Measurements from ENCODE around the gene PIP5K1C.

DNA sequence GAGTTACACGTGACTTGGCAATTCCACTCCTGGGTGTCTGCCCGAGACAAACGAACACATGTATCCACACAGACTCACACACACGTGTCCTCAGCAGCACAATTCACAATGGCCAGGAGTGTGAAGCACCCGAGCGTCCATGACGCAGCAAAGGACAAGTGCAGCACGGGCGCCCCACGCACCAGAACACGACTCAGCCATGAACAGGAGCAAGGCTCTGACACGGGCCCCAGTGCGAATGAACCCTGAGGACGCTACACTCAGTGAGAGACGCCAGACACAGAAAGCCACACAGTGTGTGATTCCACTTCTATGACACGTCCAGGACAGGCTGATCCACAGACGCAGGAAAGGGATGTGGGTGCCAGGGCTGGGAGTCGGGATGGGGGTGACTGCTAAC is 36.4 kb downstream of the PIP5K1C start:
- TF ChIP-seq, protein P1, sequence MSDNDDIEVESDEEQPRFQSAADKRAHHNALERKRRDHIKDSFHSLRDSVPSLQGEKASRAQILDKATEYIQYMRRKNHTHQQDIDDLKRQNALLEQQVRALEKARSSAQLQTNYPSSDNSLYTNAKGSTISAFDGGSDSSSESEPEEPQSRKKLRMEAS (CRISPR knock-in tag; IDR thresholded peaks at IDR 0.05) = no peak
- TF ChIP-seq, protein P2, sequence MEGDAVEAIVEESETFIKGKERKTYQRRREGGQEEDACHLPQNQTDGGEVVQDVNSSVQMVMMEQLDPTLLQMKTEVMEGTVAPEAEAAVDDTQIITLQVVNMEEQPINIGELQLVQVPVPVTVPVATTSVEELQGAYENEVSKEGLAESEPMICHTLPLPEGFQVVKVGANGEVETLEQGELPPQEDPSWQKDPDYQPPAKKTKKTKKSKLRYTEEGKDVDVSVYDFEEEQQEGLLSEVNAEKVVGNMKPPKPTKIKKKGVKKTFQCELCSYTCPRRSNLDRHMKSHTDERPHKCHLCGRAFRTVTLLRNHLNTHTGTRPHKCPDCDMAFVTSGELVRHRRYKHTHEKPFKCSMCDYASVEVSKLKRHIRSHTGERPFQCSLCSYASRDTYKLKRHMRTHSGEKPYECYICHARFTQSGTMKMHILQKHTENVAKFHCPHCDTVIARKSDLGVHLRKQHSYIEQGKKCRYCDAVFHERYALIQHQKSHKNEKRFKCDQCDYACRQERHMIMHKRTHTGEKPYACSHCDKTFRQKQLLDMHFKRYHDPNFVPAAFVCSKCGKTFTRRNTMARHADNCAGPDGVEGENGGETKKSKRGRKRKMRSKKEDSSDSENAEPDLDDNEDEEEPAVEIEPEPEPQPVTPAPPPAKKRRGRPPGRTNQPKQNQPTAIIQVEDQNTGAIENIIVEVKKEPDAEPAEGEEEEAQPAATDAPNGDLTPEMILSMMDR (IDR thresholded peaks at IDR 0.05) = no peak
- TF ChIP-seq GABPB1 (CRISPR knock-in tag; IDR thresholded peaks at IDR 0.05) (no peak), CREB1 (CRISPR knock-in tag; IDR thresholded peaks at IDR 0.05) (no peak), SMAD4 (CRISPR knock-in tag; IDR thresholded peaks at IDR 0.05) (no peak), ZNF423 (CRISPR knock-in tag; IDR thresholded peaks at IDR 0.05) (no peak), GRHL2 (CRISPR knock-in tag; IDR thresholded peaks at IDR 0.05; ENCODE audit: insufficient replicate concordance, severe bottlenecking) (no peak), FOXP1 (CRISPR knock-in tag; IDR thresholded peaks at IDR 0.05; ENCODE audit: borderline replicate concordance) (no peak), ZNF671 (CRISPR knock-in tag; IDR thresholded peaks at IDR 0.05) (no peak), ZNF121 (CRISPR knock-in tag; IDR thresholded peaks at IDR 0.05) (no peak)
- TF ChIP-seq, protein P3, sequence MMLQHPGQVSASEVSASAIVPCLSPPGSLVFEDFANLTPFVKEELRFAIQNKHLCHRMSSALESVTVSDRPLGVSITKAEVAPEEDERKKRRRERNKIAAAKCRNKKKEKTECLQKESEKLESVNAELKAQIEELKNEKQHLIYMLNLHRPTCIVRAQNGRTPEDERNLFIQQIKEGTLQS (CRISPR knock-in tag; conservative IDR thresholded peaks at IDR 0.05) = no peak
- TF ChIP-seq, protein P4, sequence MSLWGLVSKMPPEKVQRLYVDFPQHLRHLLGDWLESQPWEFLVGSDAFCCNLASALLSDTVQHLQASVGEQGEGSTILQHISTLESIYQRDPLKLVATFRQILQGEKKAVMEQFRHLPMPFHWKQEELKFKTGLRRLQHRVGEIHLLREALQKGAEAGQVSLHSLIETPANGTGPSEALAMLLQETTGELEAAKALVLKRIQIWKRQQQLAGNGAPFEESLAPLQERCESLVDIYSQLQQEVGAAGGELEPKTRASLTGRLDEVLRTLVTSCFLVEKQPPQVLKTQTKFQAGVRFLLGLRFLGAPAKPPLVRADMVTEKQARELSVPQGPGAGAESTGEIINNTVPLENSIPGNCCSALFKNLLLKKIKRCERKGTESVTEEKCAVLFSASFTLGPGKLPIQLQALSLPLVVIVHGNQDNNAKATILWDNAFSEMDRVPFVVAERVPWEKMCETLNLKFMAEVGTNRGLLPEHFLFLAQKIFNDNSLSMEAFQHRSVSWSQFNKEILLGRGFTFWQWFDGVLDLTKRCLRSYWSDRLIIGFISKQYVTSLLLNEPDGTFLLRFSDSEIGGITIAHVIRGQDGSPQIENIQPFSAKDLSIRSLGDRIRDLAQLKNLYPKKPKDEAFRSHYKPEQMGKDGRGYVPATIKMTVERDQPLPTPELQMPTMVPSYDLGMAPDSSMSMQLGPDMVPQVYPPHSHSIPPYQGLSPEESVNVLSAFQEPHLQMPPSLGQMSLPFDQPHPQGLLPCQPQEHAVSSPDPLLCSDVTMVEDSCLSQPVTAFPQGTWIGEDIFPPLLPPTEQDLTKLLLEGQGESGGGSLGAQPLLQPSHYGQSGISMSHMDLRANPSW (CRISPR knock-in tag; conservative IDR thresholded peaks at IDR 0.05; ENCODE audit: low read depth) = no peak
- TF ChIP-seq, protein P5, sequence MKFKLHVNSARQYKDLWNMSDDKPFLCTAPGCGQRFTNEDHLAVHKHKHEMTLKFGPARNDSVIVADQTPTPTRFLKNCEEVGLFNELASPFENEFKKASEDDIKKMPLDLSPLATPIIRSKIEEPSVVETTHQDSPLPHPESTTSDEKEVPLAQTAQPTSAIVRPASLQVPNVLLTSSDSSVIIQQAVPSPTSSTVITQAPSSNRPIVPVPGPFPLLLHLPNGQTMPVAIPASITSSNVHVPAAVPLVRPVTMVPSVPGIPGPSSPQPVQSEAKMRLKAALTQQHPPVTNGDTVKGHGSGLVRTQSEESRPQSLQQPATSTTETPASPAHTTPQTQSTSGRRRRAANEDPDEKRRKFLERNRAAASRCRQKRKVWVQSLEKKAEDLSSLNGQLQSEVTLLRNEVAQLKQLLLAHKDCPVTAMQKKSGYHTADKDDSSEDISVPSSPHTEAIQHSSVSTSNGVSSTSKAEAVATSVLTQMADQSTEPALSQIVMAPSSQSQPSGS (CRISPR knock-in tag; IDR thresholded peaks at IDR 0.05; ENCODE audit: borderline replicate concordance, low read depth) = no peak
